HEK293 (cell line): ENCODE results near the gene MAMDC2.

Source experiments
- CTCF ChIA-PET: fragments of 350-600 bp; formaldehyde crosslinking; extraction: SDS; loops from one replicate; lab custom pipeline; 2021; ENCODE audit warnings: antibody characterized with exemption; lab: Yijun Ruan, JAX
- POLR2A ChIA-PET: fragments of 300-600 bp; formaldehyde crosslinking; extraction: SDS; loops from one replicate; lab custom pipeline; 2020; ENCODE audit warnings: antibody characterized with exemption, inconsistent platforms; lab: Yijun Ruan, JAX
- H3K27ac ChIP-seq: fragments of 200-500 bp; sonication (Bioruptor generic); 2 replicates; pipeline ENCODE4 v1.5.1; 2014; ENCODE audit warnings: low read depth, low read length, control low read depth, inconsistent platforms; ENCODE audit errors: extremely low read depth
- H3K36me3 ChIP-seq, 2 experiments: fragments of 200-500 bp in 1 of 2; sonication (Bioruptor generic) in 1 of 2; 1 replicate in 1 of 2; 2 replicates in 1 of 2; pipeline ENCODE4 v1.5.1; 2014 to 2017; ENCODE audit warnings: inconsistent platforms in 2 of 2, low read length in 2 of 2; ENCODE audit not compliant: control insufficient read depth in 2 of 2, insufficient read depth in 1 of 2
- H3K4me1 ChIP-seq: fragments of 200-500 bp; sonication (Bioruptor generic); 2 replicates; pipeline ENCODE4 v1.5.1; 2014; ENCODE audit warnings: mild to moderate bottlenecking, low read length, inconsistent platforms; ENCODE audit not compliant: control insufficient read depth, insufficient read depth
- H3K4me3 ChIP-seq: 2 replicates; pipeline ENCODE4 v1.5.1; 2011; ENCODE audit warnings: low read depth, mild to moderate bottlenecking, control low read depth, low read length, moderate library complexity
- H3K9me3 ChIP-seq: fragments of 200-500 bp; sonication (Bioruptor generic); 2 replicates; pipeline ENCODE4 v1.5.1; 2014; ENCODE audit warnings: low read depth, low read length, inconsistent platforms; ENCODE audit not compliant: control insufficient read depth, insufficient read depth
- GLIS2 ChIP-seq: fragments of 450-650 bp; formaldehyde crosslinking; IDR thresholded peaks from 2 replicates; pipeline ENCODE4 v1.5.1; 2016; ENCODE audit warnings: missing biosample characterization, missing genetic modification characterization
- KLF1 ChIP-seq: fragments of 450-650 bp; formaldehyde crosslinking; IDR thresholded peaks from 2 replicates; pipeline ENCODE4 v1.5.1; 2016; ENCODE audit warnings: missing biosample characterization, missing genetic modification characterization
- OSR2 ChIP-seq: fragments of 450-650 bp; formaldehyde crosslinking; IDR thresholded peaks from 2 replicates; pipeline ENCODE4 v1.5.1; 2016; ENCODE audit warnings: missing biosample characterization, missing genetic modification characterization
- ZBTB1 ChIP-seq: fragments of 450-650 bp; formaldehyde crosslinking; IDR thresholded peaks from 2 replicates; pipeline ENCODE4 v1.5.1; 2016; ENCODE audit warnings: missing biosample characterization, missing genetic modification characterization
- ZNF19 ChIP-seq: fragments of 450-650 bp; formaldehyde crosslinking; IDR thresholded peaks from 2 replicates; pipeline ENCODE4; 2016; ENCODE audit warnings: missing biosample characterization, missing genetic modification characterization, low read depth
- ZNF426 ChIP-seq: fragments of 450-650 bp; formaldehyde crosslinking; IDR thresholded peaks from 2 replicates; pipeline ENCODE4 v1.5.1; 2017; ENCODE audit warnings: missing biosample characterization, missing genetic modification characterization, mild to moderate bottlenecking, inconsistent platforms, moderate library complexity
- ZNF473 ChIP-seq: fragments of 450-650 bp; formaldehyde crosslinking; IDR thresholded peaks from 2 replicates; pipeline ENCODE4 v1.5.1; 2017; ENCODE audit warnings: missing biosample characterization, missing genetic modification characterization
- ZNF558 ChIP-seq: fragments of 450-650 bp; formaldehyde crosslinking; IDR thresholded peaks from 2 replicates; pipeline ENCODE4 v1.5.1; 2016; ENCODE audit warnings: missing biosample characterization, missing genetic modification characterization
- ZNF623 ChIP-seq: fragments of 450-650 bp; formaldehyde crosslinking; IDR thresholded peaks from 2 replicates; pipeline ENCODE4 v1.5.1; 2016; ENCODE audit warnings: missing biosample characterization, missing genetic modification characterization
- ZNF670 ChIP-seq: fragments of 450-650 bp; formaldehyde crosslinking; IDR thresholded peaks from 2 replicates; pipeline ENCODE4 v1.5.1; 2016; ENCODE audit warnings: missing biosample characterization, missing genetic modification characterization, low read depth
- ZNF701 ChIP-seq: fragments of 450-650 bp; formaldehyde crosslinking; IDR thresholded peaks from 2 replicates; pipeline ENCODE4 v1.5.1; 2016; ENCODE audit warnings: missing biosample characterization, missing genetic modification characterization
- ZNF747 ChIP-seq: fragments of 450-650 bp; formaldehyde crosslinking; IDR thresholded peaks from 2 replicates; pipeline ENCODE4 v1.5.1; 2016; ENCODE audit warnings: missing biosample characterization, missing genetic modification characterization
- ZSCAN30 ChIP-seq: fragments of 450-650 bp; IDR thresholded peaks from 2 replicates; pipeline ENCODE4 v1.5.1; 2018; ENCODE audit warnings: missing biosample characterization, mild to moderate bottlenecking, missing genetic modification characterization, moderate library complexity
- TF ChIP-seq, protein P1 (sequence below): fragments of 450-650 bp; formaldehyde crosslinking; IDR thresholded peaks from 2 replicates; pipeline ENCODE4 v1.5.1; 2016; ENCODE audit warnings: missing biosample characterization, missing genetic modification characterization, borderline replicate concordance
- TF ChIP-seq, protein P2 (sequence below): fragments of 450-650 bp; formaldehyde crosslinking; IDR thresholded peaks from 2 replicates; pipeline ENCODE4 v1.5.1; 2016; ENCODE audit warnings: missing biosample characterization, missing genetic modification characterization, borderline replicate concordance
- TF ChIP-seq, protein P3 (sequence below): IDR thresholded peaks from 2 replicates; pipeline ENCODE4 v1.6.1; 2011; ENCODE audit warnings: mild to moderate bottlenecking, low read depth, low read length, borderline replicate concordance
- TF ChIP-seq, protein P4 (sequence below): fragments of 450-650 bp; formaldehyde crosslinking; IDR thresholded peaks from 2 replicates; pipeline ENCODE4 v1.5.1; 2016; ENCODE audit warnings: missing biosample characterization, missing genetic modification characterization

Gene MAMDC2

DNA sequence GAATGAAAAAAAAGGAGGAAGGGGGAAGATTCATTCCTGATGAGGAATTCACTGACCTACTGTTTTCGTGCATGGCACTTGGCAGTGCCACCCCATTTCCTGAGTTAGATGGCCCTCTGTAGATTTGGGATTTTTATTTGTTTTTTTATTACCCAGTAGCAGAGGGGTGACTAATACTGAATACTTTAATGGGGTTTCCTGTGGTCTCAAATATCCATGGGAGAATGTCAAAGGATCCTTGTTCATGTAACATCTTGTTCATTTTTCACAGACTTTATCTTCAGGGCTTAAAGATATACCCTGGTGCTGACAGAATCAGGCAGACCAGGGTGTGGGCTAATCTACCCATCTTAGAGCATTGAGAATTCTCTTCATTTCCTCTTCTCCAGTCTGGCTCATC is 93.0 kb downstream of the MAMDC2 start (continued):
- TF ChIP-seq, protein P1, sequence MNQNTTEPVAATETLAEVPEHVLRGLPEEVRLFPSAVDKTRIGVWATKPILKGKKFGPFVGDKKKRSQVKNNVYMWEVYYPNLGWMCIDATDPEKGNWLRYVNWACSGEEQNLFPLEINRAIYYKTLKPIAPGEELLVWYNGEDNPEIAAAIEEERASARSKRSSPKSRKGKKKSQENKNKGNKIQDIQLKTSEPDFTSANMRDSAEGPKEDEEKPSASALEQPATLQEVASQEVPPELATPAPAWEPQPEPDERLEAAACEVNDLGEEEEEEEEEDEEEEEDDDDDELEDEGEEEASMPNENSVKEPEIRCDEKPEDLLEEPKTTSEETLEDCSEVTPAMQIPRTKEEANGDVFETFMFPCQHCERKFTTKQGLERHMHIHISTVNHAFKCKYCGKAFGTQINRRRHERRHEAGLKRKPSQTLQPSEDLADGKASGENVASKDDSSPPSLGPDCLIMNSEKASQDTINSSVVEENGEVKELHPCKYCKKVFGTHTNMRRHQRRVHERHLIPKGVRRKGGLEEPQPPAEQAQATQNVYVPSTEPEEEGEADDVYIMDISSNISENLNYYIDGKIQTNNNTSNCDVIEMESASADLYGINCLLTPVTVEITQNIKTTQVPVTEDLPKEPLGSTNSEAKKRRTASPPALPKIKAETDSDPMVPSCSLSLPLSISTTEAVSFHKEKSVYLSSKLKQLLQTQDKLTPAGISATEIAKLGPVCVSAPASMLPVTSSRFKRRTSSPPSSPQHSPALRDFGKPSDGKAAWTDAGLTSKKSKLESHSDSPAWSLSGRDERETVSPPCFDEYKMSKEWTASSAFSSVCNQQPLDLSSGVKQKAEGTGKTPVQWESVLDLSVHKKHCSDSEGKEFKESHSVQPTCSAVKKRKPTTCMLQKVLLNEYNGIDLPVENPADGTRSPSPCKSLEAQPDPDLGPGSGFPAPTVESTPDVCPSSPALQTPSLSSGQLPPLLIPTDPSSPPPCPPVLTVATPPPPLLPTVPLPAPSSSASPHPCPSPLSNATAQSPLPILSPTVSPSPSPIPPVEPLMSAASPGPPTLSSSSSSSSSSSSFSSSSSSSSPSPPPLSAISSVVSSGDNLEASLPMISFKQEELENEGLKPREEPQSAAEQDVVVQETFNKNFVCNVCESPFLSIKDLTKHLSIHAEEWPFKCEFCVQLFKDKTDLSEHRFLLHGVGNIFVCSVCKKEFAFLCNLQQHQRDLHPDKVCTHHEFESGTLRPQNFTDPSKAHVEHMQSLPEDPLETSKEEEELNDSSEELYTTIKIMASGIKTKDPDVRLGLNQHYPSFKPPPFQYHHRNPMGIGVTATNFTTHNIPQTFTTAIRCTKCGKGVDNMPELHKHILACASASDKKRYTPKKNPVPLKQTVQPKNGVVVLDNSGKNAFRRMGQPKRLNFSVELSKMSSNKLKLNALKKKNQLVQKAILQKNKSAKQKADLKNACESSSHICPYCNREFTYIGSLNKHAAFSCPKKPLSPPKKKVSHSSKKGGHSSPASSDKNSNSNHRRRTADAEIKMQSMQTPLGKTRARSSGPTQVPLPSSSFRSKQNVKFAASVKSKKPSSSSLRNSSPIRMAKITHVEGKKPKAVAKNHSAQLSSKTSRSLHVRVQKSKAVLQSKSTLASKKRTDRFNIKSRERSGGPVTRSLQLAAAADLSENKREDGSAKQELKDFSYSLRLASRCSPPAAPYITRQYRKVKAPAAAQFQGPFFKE (tag by site-specific recombination): no peak
- no peak for TF ChIP-seq ZNF747 (tag by site-specific recombination)
- no peak for TF ChIP-seq ZNF473 (tag by site-specific recombination)
- no peak for TF ChIP-seq ZSCAN30 (tag by site-specific recombination)
- TF ChIP-seq ZNF19 (tag by site-specific recombination): no peak

DNA sequence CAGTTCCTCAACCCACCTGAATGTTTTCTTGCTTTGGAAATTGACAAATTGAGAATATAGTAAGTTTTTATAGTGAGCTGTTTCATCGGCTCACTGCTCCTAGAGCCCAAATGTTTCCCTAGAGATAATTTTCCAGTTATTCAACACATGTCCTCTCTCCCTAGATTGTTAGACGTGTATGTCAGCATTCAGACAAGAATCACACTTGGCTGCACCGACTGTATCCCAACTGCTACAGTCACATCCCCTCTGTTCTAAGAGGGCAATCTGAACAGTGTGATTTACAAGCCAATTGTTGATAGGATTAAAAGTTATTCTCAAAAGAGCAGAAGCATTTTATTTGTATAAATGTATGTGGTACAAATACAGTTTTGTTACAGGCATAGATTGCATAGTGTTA is 93.9 kb downstream of the MAMDC2 start:
- no peaks in the 10 kb centered on the region for H3K36me3 ChIP-seq
- POLR2A ChIA-PET: no interaction called here
- TF ChIP-seq ZNF558: no peak
- TF ChIP-seq, protein P2, sequence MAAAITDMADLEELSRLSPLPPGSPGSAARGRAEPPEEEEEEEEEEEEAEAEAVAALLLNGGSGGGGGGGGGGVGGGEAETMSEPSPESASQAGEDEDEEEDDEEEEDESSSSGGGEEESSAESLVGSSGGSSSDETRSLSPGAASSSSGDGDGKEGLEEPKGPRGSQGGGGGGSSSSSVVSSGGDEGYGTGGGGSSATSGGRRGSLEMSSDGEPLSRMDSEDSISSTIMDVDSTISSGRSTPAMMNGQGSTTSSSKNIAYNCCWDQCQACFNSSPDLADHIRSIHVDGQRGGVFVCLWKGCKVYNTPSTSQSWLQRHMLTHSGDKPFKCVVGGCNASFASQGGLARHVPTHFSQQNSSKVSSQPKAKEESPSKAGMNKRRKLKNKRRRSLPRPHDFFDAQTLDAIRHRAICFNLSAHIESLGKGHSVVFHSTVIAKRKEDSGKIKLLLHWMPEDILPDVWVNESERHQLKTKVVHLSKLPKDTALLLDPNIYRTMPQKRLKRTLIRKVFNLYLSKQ (tag by site-specific recombination): no peak
- TF ChIP-seq, all 188 proteins: peak for 0
- Histone ChIP-seq H3K4me1 (no peaks in the 10 kb centered on the region), H3K9me3 (no peaks in the 10 kb centered on the region), H3K4me3 (no peak overlapping the region), H3K27ac (no peak overlapping the region)
- CTCF ChIA-PET: interaction anchor here (0.7 to 0.9 kb wide), 2 partner anchors 24 to 458 kb away, joined by 3 read pairs; no protein-coding TSS in a partner anchor

DNA sequence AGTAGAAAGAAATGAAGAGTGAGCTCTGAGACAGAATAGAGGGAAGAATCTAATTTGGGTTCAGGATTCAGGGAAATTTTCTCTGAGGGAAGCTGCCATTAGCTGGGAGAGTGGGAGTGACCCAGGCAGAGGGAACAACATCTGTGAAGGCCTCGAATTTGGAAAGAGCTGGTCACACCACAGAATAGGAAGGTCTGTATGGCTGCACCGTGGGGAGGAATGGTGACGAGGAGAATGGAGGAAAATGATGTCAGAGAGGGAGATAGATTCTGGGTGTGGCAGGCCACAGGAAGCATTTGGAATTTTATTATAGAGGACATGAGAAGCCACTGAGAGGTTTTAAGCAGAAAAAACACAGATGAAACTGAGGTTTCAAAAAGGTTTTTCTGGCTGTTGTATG is 98.5 kb downstream of the MAMDC2 start:
- CTCF ChIA-PET: no interaction called here

DNA sequence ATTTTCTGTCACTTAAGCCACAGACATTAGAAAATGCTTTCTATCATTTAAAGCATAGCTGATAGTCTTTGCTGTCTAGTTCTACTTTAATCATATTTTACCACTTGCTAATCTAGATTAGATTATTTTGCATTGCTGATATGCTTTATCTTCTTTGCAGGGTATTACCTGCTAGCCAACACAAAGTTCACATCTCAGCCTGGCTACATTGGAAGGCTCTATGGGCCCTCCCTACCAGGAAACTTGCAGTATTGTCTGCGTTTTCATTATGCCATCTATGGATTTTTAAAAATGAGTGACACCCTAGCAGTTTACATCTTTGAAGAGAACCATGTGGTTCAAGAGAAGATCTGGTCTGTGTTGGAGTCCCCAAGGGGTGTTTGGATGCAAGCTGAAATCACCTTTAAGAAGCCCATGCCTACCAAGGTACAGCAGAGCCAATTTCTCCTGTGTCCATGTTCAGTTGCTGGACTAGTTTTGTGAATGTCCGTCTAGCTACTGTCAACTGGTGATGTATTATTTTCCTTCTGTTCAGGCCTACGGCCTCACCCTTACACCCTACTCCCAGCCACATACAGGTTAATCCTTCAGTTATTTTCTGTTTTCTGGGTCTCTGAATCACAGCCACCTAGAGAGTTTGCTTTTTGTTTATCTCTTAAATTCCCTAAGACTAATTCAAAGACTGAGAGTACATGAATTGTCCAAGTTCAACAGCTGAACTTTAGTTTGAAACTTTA is 99.9 kb downstream of the MAMDC2 start:
- H3K36me3 ChIP-seq: no peaks in the 10 kb centered on the region
- H3K27ac ChIP-seq: no peak overlapping the region
- no peaks in the 10 kb centered on the region for H3K4me1 ChIP-seq
- no peaks in the 10 kb centered on the region for H3K9me3 ChIP-seq
- ChIA-PET CTCF (interaction anchor here (0.7 to 1.4 kb wide), 4 partner anchors 9 to 459 kb away, joined by 3 to 5 read pairs (median 3); no protein-coding TSS in a partner anchor), POLR2A (interaction anchor here (0.6 kb wide), 1 partner anchor 927 kb away, joined by 3 read pairs; no protein-coding TSS in a partner anchor)
- no peak overlapping the region for H3K4me3 ChIP-seq
- TF ChIP-seq KLF1 (tag by site-specific recombination): no peak
- no peak for TF ChIP-seq ZNF426
- TF ChIP-seq GLIS2 (tag by site-specific recombination): no peak
- no peak for TF ChIP-seq OSR2 (tag by site-specific recombination)
- no peak for TF ChIP-seq ZNF701 (tag by site-specific recombination)
- TF ChIP-seq ZNF623 (tag by site-specific recombination): no peak
- TF ChIP-seq ZBTB1 (tag by site-specific recombination): no peak
- TF ChIP-seq, protein P3, sequence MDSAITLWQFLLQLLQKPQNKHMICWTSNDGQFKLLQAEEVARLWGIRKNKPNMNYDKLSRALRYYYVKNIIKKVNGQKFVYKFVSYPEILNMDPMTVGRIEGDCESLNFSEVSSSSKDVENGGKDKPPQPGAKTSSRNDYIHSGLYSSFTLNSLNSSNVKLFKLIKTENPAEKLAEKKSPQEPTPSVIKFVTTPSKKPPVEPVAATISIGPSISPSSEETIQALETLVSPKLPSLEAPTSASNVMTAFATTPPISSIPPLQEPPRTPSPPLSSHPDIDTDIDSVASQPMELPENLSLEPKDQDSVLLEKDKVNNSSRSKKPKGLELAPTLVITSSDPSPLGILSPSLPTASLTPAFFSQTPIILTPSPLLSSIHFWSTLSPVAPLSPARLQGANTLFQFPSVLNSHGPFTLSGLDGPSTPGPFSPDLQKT: no peak
- TF ChIP-seq ZNF670 (tag by site-specific recombination): no peak

More for the DNA sequence above, 98.5 kb downstream of the MAMDC2 start:
- POLR2A ChIA-PET: no interaction called here
- Histone ChIP-seq H3K9me3 (no peaks in the 10 kb centered on the region), H3K27ac (no peak overlapping the region), H3K36me3 (no peaks in the 10 kb centered on the region), H3K4me1 (no peaks in the 10 kb centered on the region), H3K4me3 (no peak overlapping the region)
- TF ChIP-seq ZNF558: no peak
- TF ChIP-seq, protein P4, sequence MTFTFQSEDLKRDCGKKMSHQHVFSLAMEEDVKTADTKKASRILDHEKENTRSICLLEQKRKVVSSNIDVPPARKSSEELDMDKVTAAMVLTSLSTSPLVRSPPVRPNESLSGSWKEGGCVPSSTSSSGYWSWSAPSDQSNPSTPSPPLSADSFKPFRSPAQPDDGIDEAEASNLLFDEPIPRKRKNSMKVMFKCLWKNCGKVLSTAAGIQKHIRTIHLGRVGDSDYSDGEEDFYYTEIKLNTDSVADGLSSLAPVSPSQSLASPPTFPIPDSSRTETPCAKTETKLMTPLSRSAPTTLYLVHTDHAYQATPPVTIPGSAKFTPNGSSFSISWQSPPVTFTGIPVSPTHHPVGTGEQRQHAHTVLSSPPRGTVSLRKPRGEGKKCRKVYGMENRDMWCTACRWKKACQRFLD: no peak
